Body of pancreas (tissue), 4 donors: ENCODE data around the gene RNF227.

Experiments used
- POLR2A ChIP-seq, 3 donors: fragments of 450-650 bp; IDR thresholded peaks; one replicate each; pipeline ENCODE4 v1.6.1; 2016; ENCODE audit warnings: antibody characterized with exemption in 3 of 3, mild to moderate bottlenecking in 2 of 3
- TF ChIP-seq, protein P1 (sequence below), 7 experiments: fragments of 450-650 bp in 4 of 7; fragments of 200-600 bp in 3 of 7; sonication (generic) in 3 of 7; IDR thresholded peaks; one replicate each; pipeline ENCODE4 v1.5.1; 2016 to 2019; ENCODE audit warnings: antibody characterized with exemption in 7 of 7

DNA sequence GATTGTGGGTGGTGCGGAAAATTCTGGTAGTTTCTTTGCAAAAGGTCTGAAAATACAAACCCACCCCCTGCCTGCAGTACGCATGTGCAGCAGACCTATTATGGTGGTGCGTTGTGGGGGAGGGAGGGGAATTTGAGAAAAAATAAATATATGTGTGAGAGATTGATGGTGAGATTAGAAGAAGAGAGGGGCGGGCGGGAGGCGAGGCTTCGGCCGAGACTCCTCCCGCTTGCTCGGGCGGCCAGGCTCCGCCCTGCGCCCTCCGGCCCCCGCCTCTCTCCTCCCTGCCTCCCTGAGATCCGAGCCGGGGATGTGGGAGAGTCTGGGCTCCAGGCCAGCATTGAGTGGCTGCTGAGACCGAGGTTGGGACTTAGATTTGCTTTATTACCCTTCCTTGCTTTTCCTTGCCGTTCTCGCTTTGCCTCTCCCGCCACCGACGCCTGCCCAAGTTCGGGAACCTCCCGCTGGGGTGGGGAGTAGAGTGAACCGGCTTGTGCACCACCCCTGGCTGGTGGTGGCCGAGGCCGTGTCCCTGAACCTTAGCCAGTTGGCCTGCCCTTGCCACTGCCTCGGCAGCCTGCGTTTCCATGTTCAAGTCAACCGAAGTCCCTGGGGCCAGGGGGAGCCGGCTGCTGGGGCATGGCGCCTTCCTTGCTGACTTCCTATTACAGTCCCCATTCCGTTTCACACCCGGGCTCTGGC lies 28.5 kb downstream of the RNF227 start:
- TF ChIP-seq POLR2A (IDR thresholded peaks at IDR 0.05), result peak in 2 of 3 donors; percentile 67 to 68
- TF ChIP-seq, protein P1, sequence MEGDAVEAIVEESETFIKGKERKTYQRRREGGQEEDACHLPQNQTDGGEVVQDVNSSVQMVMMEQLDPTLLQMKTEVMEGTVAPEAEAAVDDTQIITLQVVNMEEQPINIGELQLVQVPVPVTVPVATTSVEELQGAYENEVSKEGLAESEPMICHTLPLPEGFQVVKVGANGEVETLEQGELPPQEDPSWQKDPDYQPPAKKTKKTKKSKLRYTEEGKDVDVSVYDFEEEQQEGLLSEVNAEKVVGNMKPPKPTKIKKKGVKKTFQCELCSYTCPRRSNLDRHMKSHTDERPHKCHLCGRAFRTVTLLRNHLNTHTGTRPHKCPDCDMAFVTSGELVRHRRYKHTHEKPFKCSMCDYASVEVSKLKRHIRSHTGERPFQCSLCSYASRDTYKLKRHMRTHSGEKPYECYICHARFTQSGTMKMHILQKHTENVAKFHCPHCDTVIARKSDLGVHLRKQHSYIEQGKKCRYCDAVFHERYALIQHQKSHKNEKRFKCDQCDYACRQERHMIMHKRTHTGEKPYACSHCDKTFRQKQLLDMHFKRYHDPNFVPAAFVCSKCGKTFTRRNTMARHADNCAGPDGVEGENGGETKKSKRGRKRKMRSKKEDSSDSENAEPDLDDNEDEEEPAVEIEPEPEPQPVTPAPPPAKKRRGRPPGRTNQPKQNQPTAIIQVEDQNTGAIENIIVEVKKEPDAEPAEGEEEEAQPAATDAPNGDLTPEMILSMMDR (IDR thresholded peaks at IDR 0.05), result peak in 1 of 7 experiments; percentile 11
